Mesodermal cell (in vitro differentiated cells): ENCODE data around the gene CATSPER3.
"Not testable (repeated sequence)": the region's sequence is repeated elsewhere in the genome, so short reads cannot be mapped to it uniquely, and the experiment has no call there.

Experiments
- H3K27ac ChIP-seq: 2 replicates; pipeline ENCODE4 v1.7.0; 2013; ENCODE audit warnings: mild to moderate bottlenecking, low read depth, low read length, moderate library complexity; ENCODE audit not compliant: severe bottlenecking
- H3K36me3 ChIP-seq: 2 replicates; pipeline ENCODE4 v1.7.1; 2013; ENCODE audit warnings: mild to moderate bottlenecking, low read length, moderate library complexity; ENCODE audit not compliant: control insufficient read depth, insufficient read depth
- H3K4me1 ChIP-seq: one replicate; pipeline ENCODE4 v1.7.1; 2013; ENCODE audit warnings: mild to moderate bottlenecking, low read length; ENCODE audit not compliant: insufficient read depth, control insufficient read depth, poor library complexity, severe bottlenecking
- H3K4me3 ChIP-seq: 2 replicates; pipeline ENCODE4 v1.7.0; 2013; ENCODE audit warnings: low read length, control low read depth, mild to moderate bottlenecking; ENCODE audit not compliant: insufficient read depth, poor library complexity, severe bottlenecking; ENCODE audit errors: extremely low read depth
- H3K9me3 ChIP-seq: 2 replicates; pipeline ENCODE4 v1.7.1; 2013; ENCODE audit warnings: mild to moderate bottlenecking, low read length, moderate library complexity; ENCODE audit not compliant: control insufficient read depth
- WGBS, 2 experiments: methylation state at CpG; one replicate each; pipeline ENCODE4 v1.1.5; 2013; ENCODE audit warnings: missing lambda C conversion rate in 2 of 2; ENCODE audit not compliant: insufficient coverage in 2 of 2; 5-methylcytosine and 5-hydroxymethylcytosine counted together

The CATSPER3 gene

DNA sequence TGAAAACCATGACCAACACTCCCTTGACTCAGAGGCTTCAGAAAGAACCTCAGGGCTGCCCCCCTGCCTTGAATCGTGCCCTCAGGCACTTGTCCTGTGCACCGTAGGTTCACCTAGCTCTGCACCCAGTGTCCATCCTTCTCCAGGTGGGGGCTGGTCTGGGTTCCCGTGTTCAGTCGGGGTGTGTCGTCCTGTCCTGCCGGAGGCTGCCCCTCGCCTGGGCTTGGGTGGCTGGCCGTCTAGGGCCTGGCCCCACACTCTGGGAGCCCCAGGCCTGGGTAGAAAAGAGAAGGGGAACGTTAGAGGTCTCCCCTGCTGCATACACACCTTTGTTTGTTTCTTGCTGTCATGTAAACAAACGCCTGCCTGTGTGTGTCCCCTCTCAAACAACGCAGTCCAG, 29.3 kb downstream of the CATSPER3 start:
- Histone ChIP-seq H3K36me3 (no peaks in the 10 kb centered on the region), H3K4me1 (no peaks in the 10 kb centered on the region), H3K4me3 (no peak overlapping the region), H3K9me3 (no peaks in the 10 kb centered on the region), H3K27ac (no peak overlapping the region)
- WGBS, 2 experiments, result 82 to 88% methylated on average over 8 to 9 of the region's 11 CpGs

DNA sequence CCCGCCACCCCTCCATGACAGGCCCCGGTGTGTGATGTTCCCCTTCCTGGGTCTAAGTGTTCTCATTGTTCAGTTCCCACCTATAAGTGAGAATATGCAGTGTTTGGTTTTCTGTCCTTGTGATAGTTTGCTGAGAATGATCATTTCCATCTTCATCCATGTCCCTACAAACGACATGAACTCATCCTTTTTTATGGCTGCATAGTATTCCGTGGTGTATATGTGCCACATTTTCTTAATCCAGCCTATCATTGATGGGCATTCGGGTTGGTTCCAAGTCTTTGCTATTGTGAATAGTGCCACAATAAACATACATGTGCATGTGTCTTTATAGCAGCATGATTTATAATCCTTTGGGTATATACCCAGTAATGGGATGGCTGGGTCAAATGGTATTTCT, 30.4 kb downstream of the CATSPER3 start:
- H3K27ac ChIP-seq, result not testable (repeated sequence)

DNA sequence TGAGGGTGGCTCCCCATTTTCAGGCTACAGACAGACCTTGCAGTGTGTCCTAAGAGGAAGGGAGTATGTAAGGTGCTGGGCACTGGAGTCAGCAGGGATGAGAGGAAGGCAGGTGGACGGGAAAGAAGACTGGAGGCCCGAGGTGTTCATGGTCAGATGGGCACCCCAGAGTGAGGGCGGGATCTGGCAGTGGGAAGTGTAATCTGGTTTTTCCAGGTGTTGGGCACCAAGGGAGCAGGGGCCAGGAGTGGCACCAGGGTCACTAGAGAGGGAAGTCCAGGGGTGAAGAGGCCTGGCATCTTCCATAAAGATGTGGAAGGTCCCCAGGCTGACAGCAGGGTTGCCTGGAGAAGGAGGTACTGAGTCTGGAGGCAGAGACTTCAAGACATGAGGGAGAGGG, 36.7 kb downstream of the CATSPER3 start:
- Histone ChIP-seq H3K9me3 (no peaks in the 10 kb centered on the region), H3K27ac (no peak overlapping the region), H3K36me3 (no peaks in the 10 kb centered on the region), H3K4me3 (no peak overlapping the region), H3K4me1 (no peaks in the 10 kb centered on the region)
- 85 to 86% methylated on average over 3 of the region's 3 CpGs for WGBS, 2 experiments

More for the DNA sequence above, 30.4 kb downstream of the CATSPER3 start:
- H3K4me1 ChIP-seq, H3K36me3 ChIP-seq, H3K4me3 ChIP-seq, H3K9me3 ChIP-seq: not testable (repeated sequence)
- WGBS, 2 experiments, result 80% methylated on average over 1 of the region's 5 CpGs; no CpG with 5 or more reads in 1 of the 2 experiments

DNA sequence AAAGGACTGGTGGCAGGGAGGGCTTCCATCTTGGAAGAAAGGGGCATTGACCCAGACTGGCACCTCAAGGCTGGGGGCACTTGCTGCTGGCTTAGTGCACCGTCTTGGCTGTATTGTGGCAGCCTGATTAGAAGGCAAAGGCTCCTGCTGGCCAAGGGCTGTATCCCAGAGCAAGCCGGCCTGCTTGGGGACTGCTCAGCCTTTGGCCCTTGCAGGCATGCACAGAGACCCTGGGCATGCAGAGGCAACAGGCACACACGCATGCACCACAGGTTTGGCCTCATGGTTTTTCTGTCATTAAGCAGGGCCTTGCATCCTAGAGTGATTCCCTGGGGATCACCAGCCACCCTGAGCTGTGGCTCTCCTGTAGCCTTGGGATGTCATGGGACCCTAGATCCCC, 37.4 kb downstream of the CATSPER3 start:
- H3K4me3 ChIP-seq, result no peak overlapping the region
- H3K36me3 ChIP-seq, result no peaks in the 10 kb centered on the region
- no peaks in the 10 kb centered on the region for H3K9me3 ChIP-seq
- no peaks in the 10 kb centered on the region for H3K4me1 ChIP-seq
- no peak overlapping the region for H3K27ac ChIP-seq
- 86 to 92% methylated on average over 3 of the region's 3 CpGs for WGBS, 2 experiments

DNA sequence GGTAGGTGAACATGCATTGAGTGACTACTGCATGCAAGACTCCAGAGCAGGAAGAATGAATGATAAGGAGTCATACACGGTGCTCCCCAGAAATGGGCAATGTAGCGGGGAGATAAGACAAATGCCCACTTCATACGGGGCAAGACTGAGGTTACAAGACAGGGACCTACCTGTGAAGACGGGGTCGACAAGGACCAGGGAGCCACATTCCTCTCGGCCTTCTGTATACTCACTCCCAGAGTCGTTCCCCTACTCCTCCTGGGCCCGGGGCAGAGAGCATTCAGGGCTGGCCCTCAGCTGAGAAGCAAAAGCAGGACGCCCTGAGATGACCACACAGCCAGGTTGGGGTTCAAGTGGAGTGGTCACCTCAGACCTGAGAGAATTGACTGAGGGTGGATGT, 39.6 kb downstream of the CATSPER3 start:
- no peak overlapping the region for H3K4me3 ChIP-seq
- H3K36me3 ChIP-seq, result no peaks in the 10 kb centered on the region
- no peak overlapping the region for H3K27ac ChIP-seq
- WGBS, 2 experiments, result 95 to 98% methylated on average over 6 to 7 of the region's 9 CpGs
- H3K9me3 ChIP-seq, result no peaks in the 10 kb centered on the region
- H3K4me1 ChIP-seq, result no peaks in the 10 kb centered on the region

DNA sequence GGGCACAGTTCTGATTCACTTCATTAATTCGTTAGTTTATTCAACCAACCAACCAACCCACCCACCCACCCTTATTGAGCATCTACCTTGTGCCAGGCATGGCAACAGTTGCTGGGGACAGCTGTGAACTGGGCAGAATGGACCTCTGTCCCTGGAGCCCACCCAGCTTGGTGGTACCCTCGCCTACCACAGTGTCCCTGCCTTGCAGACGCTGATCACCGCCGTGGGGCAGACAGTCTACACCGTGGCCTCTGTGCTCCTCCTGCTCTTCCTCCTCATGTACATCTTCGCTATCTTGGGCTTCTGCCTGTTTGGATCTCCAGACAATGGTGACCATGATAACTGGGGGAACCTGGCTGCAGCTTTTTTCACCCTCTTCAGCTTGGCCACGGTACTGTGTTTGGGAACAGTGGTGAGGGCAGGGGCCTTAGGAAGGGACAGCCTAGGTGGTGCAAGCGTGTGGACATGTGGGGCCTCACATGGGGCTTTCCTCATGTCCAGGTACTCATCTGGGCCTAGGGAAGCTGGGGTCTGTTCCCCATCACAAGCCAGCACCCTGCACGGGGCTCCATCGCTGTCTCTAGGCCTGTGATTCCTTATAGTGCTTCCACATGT, 40.1 kb downstream of the CATSPER3 start:
- 88 to 89% methylated on average over 6 to 10 of the region's 11 CpGs for WGBS, 2 experiments
- no peak overlapping the region for H3K27ac ChIP-seq

DNA sequence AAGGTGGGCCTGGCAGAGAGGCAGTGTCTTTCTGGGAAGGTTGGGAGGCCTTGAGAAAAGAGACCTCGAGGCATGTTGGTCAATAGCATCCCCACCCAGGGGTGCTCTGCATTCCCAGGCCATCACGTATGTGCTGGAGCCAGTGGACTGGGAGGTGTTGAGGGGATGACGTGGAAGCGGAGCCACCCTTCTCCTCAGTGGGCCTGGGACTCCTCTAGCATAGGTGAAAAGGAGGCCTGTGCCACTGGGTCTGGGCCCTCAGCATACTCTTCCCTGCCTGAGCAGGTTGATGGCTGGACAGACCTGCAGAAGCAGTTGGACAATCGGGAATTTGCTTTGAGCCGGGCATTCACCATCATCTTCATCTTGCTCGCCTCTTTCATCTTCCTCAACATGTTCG, 40.8 kb downstream of the CATSPER3 start:
- Histone ChIP-seq H3K36me3 (no peaks in the 10 kb centered on the region), H3K27ac (no peak overlapping the region), H3K4me1 (no peaks in the 10 kb centered on the region), H3K9me3 (no peaks in the 10 kb centered on the region), H3K4me3 (no peak overlapping the region)
- WGBS, 2 experiments, result 89 to 90% methylated on average over 5 to 8 of the region's 8 CpGs

More for the DNA sequence above, 40.1 kb downstream of the CATSPER3 start:
- no peaks in the 10 kb centered on the region for H3K36me3 ChIP-seq
- H3K4me3 ChIP-seq, result no peak overlapping the region
- H3K9me3 ChIP-seq, result no peaks in the 10 kb centered on the region
- no peaks in the 10 kb centered on the region for H3K4me1 ChIP-seq

DNA sequence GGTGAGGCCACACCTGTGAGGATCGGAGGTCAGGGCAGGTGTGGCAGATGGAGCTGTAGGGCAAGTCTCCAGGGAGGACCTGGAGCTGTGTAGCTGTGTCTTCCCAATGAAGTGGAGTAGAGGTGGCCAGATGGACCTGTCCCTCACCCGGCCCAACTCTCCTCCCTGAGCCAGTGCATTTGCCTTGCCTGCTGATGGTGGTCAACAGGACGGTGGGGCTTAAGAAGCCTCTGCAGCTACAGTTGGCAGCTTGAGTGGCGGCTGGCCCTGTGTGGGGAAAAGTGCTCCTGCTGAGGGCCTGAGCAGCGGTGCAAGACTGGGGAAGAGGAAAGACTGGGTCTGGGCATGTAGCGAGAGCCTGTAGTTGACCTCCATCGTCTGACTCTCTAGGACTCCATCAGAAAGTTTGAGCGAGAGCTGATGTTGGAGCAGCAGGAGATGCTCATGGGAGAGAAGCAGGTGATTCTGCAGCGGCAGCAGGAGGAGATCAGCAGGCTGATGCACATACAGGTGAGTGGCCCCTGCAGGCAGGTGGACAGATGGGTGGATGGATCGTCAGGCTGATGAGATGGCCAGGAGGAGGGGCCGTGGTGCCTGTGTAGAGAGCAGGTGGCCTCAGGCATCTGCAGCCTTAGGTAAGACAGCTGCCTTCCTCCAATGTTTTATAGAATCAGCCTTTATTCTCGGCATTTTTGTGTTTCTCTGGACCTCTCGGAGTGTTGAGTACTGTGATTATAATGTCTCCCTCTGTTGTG, 41.5 kb downstream of the CATSPER3 start:
- Histone ChIP-seq H3K36me3 (no peaks in the 10 kb centered on the region), H3K9me3 (no peaks in the 10 kb centered on the region), H3K27ac (no peak overlapping the region), H3K4me3 (no peak overlapping the region), H3K4me1 (no peaks in the 10 kb centered on the region)
- 93 to 96% methylated on average over 8 to 11 of the region's 13 CpGs for WGBS, 2 experiments

DNA sequence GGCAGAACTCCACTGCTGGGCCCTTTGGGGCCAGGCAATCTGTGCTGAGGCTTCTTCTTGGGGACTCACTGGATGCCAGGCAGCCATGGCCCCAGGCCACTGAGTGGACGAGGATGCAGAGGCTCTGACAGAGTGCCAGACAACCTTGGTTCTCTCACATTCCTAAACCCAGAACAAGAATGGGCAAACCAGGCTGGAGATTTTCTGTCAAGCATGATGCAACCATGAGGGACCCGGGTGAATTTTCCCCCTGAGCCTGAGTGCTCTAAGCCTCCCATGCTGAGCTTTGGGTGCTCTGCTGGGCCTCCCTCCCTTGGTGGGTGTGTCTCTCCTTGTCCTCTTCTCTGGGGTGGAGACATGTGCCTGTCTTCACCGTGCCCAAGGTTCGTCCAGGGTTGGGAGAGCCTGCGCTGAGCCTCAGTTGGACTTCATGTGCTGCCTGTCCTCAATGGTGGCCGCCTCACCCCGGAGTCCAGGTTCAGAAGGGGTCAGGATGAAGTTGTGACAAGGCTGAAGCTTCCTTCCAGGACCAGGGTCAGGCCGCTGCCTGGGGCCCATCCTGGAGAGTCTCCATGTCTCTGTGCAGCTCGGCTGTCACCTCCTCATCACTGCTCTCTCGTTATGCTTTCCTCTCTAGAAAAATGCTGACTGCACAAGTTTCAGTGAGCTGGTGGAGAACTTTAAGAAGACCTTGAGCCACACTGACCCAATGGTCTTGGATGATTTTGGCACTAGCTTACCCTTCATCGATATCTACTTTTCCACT, 42.2 kb downstream of the CATSPER3 start:
- H3K36me3 ChIP-seq, result no peaks in the 10 kb centered on the region
- no peak overlapping the region for H3K27ac ChIP-seq
- 88 to 90% methylated on average over 7 to 9 of the region's 11 CpGs for WGBS, 2 experiments
- no peaks in the 10 kb centered on the region for H3K4me1 ChIP-seq
- no peaks in the 10 kb centered on the region for H3K9me3 ChIP-seq
- H3K4me3 ChIP-seq, result no peak overlapping the region

DNA sequence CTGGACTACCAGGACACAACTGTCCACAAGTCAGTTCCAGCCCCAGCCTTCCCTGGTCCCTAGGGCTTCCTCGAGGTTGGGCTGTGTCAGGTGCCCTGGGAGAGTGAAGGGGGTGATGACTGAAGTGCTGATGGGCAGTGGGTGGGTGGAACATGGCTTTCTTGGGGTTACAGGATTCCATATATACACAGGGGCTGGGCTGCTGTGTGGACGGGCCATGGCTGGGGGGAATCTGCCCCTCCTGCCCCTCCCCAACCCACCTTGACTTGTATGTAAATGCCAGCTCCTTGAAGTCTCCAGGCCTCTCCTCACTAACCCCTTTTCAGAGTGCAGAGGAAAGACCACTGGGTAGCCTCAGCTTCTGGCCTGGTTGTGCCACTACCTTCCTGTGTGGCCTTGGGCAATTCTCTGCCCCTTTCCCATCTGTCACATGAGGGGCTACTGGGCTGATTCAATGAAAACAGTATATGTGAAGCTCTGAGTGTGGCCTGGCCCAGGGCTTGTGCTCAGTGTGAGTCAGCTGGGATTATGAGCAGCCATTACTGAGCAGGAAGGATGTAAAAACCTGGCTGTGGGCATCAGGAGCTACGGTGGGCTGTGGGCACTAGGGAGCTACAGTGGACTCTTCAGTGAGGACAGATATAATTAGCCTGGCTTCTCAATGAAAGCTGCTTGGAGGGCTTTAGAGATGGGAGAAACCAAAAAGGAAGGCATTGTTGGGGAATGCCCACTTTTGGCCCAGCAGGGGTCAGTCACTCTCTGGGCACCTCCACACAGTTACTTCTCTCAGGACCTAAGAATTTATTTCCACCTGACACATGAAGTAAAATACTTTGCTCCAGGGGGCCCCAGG, 43.0 kb downstream of the CATSPER3 start:
- Histone ChIP-seq H3K4me1 (no peaks in the 10 kb centered on the region), H3K27ac (no peak overlapping the region), H3K4me3 (no peak overlapping the region), H3K9me3 (no peaks in the 10 kb centered on the region), H3K36me3 (no peaks in the 10 kb centered on the region)
- 90 to 100% methylated on average over 1 to 3 of the region's 3 CpGs for WGBS, 2 experiments
